GM12892 (cell line): ENCODE measurements around the gene ME3.

Source experiments
- POLR2A ChIP-seq: IDR thresholded peaks from 2 replicates; pipeline ENCODE4 v1.6.1; 2011; ENCODE audit warnings: low read depth, low read length, control low read depth
- POLR2AphosphoS5 ChIP-seq: IDR thresholded peaks from 2 replicates; pipeline ENCODE4 v1.6.1; 2011; ENCODE audit warnings: low read depth, low read length, control low read depth
- TAF1 ChIP-seq: IDR thresholded peaks from 2 replicates; pipeline ENCODE4 v1.6.1; 2011; ENCODE audit warnings: low read depth, mild to moderate bottlenecking, control low read depth, low read length, borderline replicate concordance

- TF ChIP-seq POLR2A: no peak
- TF ChIP-seq POLR2AphosphoS5: no peak
- no peak for TF ChIP-seq TAF1
Observed at GRCh38 chr11:86538223-86538548, 134.2 kb downstream of the ME3 start.
